GM18511 (cell line): ENCODE results near the gene NBPF8.
"Not testable (repeated sequence)": the region's sequence is repeated elsewhere in the genome, so short reads cannot be mapped to it uniquely, and the experiment has no call there.

Experiments
- ATAC-seq: cut with Tn5 transposase; IDR thresholded peaks from one replicate; pipeline ENCODE4 v1.9.1; 2021; ENCODE audit warnings: mild to moderate bottlenecking, moderate library complexity; ENCODE audit not compliant: unreplicated experiment

The NBPF8 gene

GRCh38 chr1:120414911-120415480 lies at the start of gene NBPF8:
TSS of gene NBPF8 (plus strand) at chr1:120415035. CDS start at chr1:120436523, 21,488 bp downstream.
- peak; percentile 98 for ATAC-seq

- ATAC-seq = not testable (repeated sequence)
These were observed 47.1 kb upstream of the NBPF8 start for GRCh38 chr1:120367709-120368108.

- not testable (repeated sequence) for ATAC-seq
These were observed 28.2 kb upstream of the NBPF8 start for GRCh38 chr1:120386651-120387050.

- not testable (repeated sequence) for ATAC-seq
These were observed 26.2 kb upstream of the NBPF8 start for GRCh38 chr1:120388597-120389126.

- ATAC-seq = not testable (repeated sequence)
These were observed 23.5 kb upstream of the NBPF8 start for GRCh38 chr1:120391365-120391764.

- ATAC-seq = not testable (repeated sequence)
These were observed 21.3 kb upstream of the NBPF8 start for GRCh38 chr1:120393316-120394232.

- not testable (repeated sequence) for ATAC-seq
These were observed 9.5 kb upstream of the NBPF8 start for GRCh38 chr1:120405348-120405747.

- peak; percentile 22 for ATAC-seq
These were observed 384 bp upstream of the NBPF8 start for GRCh38 chr1:120414451-120414850.

GRCh38 chr1:120415492-120415961 lies 692 bp downstream of the NBPF8 start:
- ATAC-seq = peak; percentile 58

- ATAC-seq = not testable (repeated sequence)
These were observed 10.2 kb downstream of the NBPF8 start for GRCh38 chr1:120425063-120425462.

GRCh38 chr1:120431626-120432025 lies 16.8 kb downstream of the NBPF8 start:
- not testable (repeated sequence) for ATAC-seq

- not testable (repeated sequence) for ATAC-seq
These were observed 19.0 kb downstream of the NBPF8 start for GRCh38 chr1:120433831-120434230.

GRCh38 chr1:120449124-120449523 lies 34.3 kb downstream of the NBPF8 start:
- ATAC-seq = not testable (repeated sequence)
